Measurements from ENCODE around the gene ADM2.

ADM2 gene

GRCh38 chr22:50445071-50445879 lies 36.1 kb upstream of the ADM2 start:
- DNase-seq (ENCODE audit: low read depth) = no peak

GRCh38 chr22:50445880-50446707 lies 35.2 kb upstream of the ADM2 start:
- no peak for DNase-seq (ENCODE audit: low read depth)

- DNase-seq (ENCODE audit: low read depth) = no peak
Measured at GRCh38 chr22:50446708-50447575, 34.4 kb upstream of the ADM2 start.

GRCh38 chr22:50447576-50448551 lies 33.5 kb upstream of the ADM2 start:
- no peak for DNase-seq (ENCODE audit: low read depth)

- DNase-seq (ENCODE audit: low read depth) = no peak
Measured at GRCh38 chr22:50452649-50453048, 28.7 kb upstream of the ADM2 start.

GRCh38 chr22:50454556-50455075 lies 26.7 kb upstream of the ADM2 start:
- no peak for DNase-seq (ENCODE audit: low read depth)

GRCh38 chr22:50455201-50455600 lies 26.1 kb upstream of the ADM2 start:
- DNase-seq (ENCODE audit: low read depth) = no peak

- no peak for DNase-seq (ENCODE audit: low read depth)
Measured at GRCh38 chr22:50456026-50456425, 25.3 kb upstream of the ADM2 start.

GRCh38 chr22:50456466-50457234 lies 24.7 kb upstream of the ADM2 start:
- DNase-seq (ENCODE audit: low read depth) = no peak

- no peak for DNase-seq (ENCODE audit: low read depth)
Measured at GRCh38 chr22:50459016-50459415, 22.3 kb upstream of the ADM2 start.

- no peak for DNase-seq (ENCODE audit: low read depth)
Measured at GRCh38 chr22:50459496-50460140, 21.7 kb upstream of the ADM2 start.

- no peak for DNase-seq (ENCODE audit: low read depth)
Measured at GRCh38 chr22:50460938-50461337, 20.4 kb upstream of the ADM2 start.

GRCh38 chr22:50461536-50461935 lies 19.8 kb upstream of the ADM2 start:
- no peak for DNase-seq (ENCODE audit: low read depth)

GRCh38 chr22:50461979-50462540 lies 19.3 kb upstream of the ADM2 start:
- DNase-seq (ENCODE audit: low read depth) = no peak

GRCh38 chr22:50463188-50463900 lies 18.0 kb upstream of the ADM2 start:
- no peak for DNase-seq (ENCODE audit: low read depth)

GRCh38 chr22:50464451-50464850 lies 16.9 kb upstream of the ADM2 start:
- no peak for DNase-seq (ENCODE audit: low read depth)

- DNase-seq (ENCODE audit: low read depth) = no peak
Measured at GRCh38 chr22:50465066-50465930, 16.0 kb upstream of the ADM2 start.

- DNase-seq (ENCODE audit: low read depth) = no peak
Measured at GRCh38 chr22:50467341-50467740, 14.0 kb upstream of the ADM2 start.
